ENCODE measurements around the gene LRRC7.
A peak's percentile ranks its signal among the peaks of the same experiment; 100 is the strongest.
"Not testable (repeated sequence)": the region's sequence is repeated elsewhere in the genome, so short reads cannot be mapped to it uniquely, and the experiment has no call there.

LRRC7 gene

DNA sequence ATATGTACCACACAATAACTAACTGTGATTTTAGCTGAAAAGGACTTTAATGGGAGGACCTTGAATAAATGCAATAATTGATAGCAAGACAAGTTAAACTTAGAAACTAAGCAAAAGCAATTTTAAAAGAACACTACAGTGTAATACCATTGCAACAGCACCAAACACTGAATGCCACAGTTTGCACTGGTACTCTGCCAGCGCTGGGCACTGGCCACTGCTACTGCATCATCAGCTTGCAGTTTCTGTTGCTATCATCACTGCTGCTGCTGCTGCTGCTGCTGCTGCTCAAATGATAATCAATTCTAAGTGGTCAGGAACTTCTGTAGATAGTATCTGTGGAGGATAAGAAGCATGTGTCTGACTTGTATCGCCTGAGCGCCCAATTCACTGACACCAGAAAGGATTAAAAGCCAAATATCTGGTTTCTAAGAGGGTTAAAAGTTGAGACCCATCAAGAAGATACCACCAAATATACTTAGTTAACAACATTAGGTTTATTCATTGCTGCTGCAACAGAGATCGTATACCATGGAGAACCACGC is 330.8 kb downstream of the LRRC7 start:
- no peak for DNase-seq

DNA sequence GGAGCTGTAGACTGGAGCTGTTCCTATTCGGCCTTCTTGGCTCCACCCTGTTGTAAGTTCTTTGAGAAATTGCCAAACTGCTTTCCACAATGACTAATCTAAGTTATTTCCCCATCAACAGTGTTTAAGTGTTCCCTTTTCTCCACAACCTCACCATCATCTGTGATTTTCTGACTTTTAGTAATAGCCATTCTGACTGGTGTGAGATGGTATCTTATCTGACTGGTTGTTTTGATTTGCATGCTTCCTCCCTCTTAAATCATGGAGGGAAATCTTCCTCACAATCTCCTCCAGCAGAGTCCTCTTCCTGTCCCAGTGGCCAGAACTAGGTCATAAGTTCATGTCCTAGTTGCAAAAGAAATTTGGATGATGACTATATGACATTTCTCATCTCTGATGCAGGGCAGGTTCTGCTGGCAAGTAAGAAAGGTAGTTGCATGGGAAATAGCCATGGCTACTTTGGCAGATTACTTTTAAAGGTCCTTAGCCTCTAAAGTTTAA is 343.6 kb downstream of the LRRC7 start:
- peak; percentile 70 for DNase-seq

DNA sequence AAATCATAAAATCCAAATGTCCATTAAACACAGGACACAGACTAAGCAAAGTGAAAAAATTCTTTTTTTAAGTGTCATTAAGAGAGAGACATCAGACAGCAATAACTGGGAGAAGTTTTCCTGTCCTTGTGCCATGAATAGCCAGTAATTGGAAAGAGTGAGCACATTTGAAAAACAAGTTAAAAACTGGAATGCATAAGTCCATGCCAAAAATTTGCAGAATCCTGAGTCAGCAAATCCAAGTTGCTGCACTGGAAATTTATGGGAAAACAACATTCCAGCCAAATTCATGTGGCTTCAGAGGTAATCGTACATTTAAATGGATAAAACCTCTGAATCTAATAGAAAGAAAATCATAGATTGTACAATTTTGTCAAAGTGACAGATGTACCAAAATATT is 346.3 kb downstream of the LRRC7 start:
- DNase-seq: peak; percentile 94

DNA sequence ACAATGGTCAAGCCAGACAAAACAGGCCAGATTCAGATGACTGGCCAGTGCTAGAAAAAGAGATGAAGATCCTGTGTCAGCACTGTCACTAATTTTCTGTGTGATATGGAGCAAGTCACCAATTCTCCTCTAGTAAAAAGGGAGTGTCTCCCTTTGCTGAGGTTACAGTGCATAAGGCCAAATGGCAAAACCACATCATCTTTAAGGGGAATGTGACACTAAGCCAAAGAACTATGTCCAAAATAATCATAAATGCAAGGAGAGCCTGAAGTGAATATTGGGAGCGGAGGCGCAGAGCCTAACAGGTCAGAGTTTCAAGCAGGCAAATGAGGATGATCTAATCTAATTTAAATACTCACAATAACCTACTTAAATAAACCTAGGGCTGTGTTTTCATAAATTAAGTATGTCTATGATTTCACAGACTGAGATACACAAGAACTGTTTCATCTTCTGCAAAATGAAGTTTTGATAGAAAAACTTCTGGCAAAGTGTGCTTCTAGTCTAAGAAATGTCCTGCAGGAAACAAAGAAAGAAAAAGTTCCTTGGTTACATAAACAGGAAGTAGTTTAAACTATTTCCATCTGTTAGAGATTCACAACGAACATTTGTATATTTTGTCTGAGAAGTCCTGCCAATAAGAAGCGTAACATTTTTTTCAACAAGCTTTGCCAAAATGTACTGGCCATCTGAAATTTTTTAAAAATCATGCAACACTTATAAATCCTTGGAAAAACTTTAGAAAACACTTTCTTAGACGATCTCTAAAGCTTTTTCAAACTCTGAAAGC is 347.4 kb downstream of the LRRC7 start:
- DNase-seq: peak; percentile 33

DNA sequence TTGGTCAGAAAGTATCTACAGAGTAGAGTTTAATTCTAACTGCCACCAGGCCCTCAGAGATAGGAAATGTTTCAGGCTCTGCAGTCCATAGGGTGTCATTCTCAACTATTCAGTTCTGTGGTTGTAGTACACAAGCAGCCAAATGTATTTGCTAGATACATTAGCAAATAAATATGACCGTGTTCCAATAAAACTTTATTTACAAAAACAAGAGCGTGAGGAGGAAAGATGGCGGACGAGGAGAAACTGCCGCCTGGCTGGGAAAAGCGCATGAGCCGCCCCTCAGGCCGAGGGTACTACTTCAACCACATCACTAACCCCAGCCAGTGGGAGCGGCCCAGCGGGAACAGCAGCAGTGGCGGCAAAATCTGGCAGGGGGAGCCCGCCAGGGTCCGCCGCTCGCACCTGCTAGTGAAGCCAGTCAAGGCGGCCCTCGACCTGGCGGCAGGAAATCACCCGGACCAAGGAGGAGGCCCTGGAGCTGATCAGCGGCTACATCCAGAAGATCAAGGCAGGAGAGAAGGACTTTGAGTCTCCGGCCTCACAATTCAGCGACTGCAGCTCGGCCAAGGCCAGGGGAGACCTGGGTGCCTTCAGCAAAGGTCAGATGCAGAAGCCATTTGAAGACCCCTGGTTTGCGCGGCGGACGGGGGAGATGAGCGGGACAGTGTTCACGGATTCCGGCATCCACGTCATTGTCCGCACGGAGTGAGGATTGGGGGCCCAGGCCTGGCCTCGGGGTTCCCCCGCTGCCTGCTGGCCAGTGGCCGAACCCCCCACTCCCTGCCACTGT is 351.6 kb downstream of the LRRC7 start:
- DNase-seq: no peak

DNA sequence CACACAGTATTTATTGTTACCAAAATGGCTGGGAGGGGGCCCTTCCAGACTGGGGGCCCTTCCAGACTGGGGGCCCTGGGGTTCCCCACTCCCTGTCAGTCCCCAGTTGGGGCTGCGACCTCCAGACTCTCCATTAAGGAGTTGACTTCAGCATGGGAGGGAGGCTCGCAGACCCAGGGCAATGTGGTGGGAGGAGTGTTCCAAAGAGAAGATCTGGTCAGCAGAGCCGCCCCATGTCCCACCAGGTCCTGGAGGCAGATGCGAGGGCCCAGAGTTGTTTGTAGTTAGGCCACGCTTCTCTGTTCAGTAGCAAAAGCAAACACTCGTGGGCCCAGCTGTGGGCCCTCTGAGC is 352.2 kb downstream of the LRRC7 start:
- no peak for DNase-seq

DNA sequence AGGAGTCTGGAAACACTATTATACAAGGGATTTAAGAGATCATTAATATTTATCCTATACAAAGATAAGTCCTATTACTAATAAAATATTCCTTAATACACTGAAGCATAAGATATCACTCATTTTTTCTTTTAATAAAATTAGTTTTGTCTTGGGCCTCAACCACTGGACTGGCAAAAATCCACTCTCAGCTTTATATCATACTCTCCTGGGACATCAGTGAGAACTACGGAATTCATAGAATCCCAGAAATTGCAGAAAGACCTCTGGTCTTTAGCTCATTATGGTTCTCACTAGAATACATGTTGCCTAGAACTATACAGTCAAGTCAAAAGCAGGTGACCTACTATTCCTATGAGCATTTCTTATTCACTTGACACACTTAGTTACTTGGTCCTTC is 352.7 kb downstream of the LRRC7 start:
- DNase-seq: peak; percentile 26

DNA sequence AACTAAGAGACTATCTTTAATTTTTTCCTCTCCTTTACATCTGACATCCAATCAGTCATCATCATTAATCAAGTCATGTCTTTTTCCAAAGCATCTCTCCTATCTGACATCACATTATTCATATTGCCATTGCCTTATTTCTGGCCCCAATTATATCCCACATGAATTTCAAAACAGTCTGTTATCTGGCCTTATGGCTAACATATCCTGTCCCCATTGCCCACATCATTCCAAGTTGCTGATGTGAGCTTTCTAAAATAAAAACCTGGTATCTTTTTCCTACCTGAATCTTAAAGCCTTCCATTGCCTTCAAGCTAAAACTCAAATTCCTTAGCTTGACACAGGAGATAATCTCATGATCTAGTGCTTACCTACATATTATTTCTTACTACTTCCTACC is 353.8 kb downstream of the LRRC7 start:
- no peak for DNase-seq

DNA sequence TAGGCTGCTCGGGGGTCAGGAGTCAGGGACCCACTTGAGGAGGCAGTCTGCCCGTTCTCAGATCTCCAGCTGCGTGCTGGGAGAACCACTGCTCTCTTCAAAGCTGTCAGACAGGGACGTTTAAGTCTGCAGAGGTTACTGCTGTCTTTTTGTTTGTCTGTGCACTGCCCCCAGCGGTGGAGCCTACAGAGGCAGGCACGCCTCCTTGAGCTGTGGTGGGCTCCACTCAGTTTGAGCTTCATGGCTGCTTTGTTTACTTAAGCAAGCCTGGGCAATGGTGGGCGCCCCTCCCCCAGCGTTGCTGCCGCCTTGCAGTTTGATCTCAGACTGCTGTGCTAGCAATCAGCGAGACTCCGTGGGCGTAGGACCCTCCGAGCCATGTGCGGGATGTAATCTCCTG is 360.5 kb downstream of the LRRC7 start:
- not testable (repeated sequence) for DNase-seq

DNA sequence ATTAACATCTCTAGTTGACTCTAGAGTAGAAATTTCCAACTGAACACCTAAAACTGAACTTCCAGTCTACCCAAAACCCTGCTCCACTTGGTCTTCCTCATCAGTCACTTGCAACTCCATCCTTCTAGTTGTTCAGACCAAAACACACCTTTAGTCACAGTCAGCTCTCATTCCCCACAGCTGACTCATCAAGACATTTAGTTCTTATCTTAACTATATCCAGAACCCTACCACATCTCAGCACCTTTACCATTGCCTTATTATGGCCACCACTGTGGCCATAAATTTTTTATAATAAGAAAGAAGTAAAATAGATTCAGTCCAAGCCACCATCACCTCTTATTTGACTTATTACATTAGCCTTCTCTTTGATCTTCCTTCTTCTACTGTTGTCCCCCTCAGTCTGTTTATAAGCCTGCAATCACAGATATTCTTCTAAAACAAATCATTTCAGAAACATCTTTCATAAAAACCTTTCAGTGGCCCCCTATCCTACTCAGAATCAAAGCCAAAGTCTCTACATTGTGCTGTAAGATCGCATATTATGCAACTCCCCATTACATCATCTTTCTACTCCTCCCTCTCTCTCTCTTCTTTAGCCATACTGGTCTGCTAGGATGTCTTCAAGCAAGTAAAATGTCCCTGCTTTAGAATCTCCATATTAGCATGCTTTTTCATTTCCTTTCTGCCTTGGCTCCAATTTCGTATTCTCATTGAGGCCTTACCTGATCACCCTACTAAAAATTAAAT is 361.8 kb downstream of the LRRC7 start:
- DNase-seq: no peak

DNA sequence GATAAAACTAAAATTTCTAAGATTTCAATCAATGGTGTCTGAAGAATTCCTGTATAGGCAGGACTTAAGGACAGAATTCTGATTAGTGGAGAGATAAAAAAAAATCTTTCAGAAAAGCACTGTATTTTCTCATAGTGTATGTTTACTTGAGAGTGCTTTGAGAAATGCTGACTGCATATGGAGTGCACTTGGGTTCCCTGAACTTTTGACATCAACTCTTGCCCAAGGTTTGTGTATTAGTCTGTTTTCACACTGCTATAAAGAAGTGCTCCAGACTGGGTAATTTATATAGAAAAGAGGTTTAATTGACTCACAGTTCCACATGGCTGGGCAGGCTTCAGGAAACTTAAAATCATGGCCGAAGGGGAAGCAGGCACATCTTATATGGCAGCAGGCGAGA is 362.7 kb downstream of the LRRC7 start:
- DNase-seq: no peak

DNA sequence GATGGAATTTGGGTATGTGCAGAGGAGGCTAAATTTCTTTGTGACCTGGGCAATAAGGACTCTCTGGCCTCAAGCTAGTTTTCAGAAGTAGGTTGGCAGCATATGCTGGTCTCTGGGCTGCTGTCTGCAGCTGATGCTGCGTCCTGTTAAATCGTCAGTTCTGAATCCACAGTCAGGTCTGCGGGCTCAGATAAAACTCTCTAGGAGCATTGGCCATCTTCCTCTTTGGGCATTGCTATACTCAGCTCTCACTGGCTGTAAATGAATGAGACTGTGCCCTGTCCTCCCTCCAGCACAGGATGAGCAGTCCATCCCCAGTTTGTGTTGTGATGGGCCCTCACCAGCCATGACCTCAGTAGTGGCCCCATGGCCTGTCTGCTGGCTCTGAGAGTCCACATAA is 365.0 kb downstream of the LRRC7 start:
- no peak for DNase-seq

DNA sequence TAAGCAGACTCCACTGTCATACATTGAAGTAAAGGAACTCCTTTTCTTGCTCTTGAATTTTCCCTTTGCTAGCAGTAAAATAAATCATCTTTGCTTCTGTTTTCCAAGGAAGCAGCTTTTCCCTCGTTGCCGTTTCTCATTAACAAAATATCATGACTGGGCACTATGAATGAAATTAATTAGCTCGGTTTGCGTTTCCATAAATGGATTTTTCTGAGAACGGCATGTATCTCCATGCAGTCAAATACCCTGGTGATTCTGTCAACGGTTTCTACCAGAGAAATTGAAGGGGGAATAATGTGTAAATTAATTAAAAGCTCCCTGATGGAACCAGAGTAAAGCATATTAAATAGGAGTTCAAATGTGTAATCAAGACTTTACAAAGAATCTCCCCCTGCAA is 372.5 kb downstream of the LRRC7 start:
- DNase-seq: no peak

DNA sequence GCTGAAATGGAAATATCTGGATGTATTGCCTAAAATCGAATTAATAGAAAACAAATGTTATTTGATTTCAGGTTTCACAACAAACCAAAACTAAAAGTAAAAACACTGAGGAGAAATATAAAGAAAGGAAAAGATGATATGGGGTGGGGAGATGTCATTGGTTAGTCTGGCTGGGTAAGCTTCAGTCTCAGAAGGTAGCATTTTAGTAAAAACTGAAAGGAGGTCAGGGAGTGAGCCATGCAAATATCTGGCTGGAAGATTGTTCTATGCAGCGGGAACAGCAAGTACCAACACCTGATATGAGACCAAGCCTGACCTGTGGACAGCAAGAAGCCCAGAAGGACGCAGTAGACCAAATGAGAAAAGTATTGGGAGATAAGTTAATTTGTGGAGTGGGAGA is 373.1 kb downstream of the LRRC7 start:
- DNase-seq: no peak

DNA sequence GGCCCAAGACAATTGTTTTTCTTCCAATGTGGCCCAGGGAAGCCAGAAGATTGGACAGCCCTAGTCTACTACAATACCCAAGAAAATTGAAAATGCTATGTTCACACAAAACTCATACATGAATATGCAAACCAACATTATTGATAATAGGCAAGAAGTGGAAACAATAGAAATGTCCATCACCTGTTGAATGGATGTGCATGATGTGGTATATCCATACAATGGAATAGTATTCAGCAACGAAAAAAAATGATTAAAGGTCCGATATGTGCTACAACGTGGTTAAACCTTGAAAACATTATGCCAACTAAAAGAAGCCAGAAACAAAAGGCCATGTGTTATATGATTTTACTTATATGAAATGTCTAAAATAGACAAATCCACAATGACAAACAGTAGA is 375.3 kb downstream of the LRRC7 start:
- no peak for DNase-seq

DNA sequence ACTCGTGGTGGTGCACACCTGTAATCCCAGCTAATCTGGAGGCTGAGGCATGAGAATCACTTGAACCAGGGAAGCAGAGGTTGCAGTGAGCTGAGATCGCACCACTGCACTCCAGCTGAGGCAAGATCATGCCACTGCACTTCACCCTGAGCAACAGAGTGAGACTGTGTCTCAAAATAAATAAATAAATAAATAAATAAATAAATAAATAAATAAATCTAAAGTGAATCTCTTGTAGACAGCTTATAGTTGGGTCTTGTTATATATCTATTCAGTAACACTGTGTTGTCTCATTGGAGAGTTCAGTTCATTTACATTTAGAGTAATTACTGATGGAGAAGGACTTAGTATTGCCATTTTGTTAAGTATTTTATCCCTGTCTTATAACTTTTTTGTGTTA is 379.2 kb downstream of the LRRC7 start:
- no peak for DNase-seq

DNA sequence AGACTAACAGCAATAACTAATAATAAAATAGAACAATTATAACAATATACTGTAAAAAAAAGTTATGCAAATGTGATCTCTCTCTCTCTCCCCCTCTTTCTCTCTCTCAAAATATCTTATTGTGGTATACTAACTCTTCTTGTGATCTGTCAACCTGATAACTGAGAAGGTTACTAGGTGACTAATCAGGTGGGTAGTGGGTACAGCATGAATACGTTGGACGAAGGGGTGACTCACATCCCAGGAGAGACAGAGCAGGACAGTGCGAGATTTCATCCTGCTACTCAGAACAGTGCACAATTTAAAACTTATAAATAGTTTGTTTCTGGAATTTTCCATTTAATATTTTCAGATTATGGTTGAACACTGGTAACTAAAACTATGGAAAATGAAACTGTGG is 380.1 kb downstream of the LRRC7 start:
- no peak for DNase-seq

DNA sequence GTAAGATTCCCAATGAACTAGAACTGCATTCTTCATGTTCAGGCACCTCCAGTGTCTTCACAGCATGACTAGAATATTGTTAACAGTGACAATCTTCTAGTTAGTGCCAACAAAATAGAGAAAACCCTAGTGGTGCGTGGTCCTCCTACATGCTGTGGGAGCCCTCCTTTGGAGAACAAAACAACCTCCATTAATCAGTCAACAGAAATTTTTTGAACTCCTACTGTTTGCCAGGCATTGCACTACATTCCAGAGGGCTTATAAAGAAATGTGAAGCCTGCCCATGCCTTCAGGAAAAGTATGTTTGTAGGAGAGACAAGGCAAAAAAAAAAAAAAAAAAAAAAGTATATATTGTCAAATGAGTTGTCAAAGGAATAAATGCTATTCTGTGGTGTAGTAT is 385.0 kb downstream of the LRRC7 start:
- DNase-seq: peak; percentile 57

DNA sequence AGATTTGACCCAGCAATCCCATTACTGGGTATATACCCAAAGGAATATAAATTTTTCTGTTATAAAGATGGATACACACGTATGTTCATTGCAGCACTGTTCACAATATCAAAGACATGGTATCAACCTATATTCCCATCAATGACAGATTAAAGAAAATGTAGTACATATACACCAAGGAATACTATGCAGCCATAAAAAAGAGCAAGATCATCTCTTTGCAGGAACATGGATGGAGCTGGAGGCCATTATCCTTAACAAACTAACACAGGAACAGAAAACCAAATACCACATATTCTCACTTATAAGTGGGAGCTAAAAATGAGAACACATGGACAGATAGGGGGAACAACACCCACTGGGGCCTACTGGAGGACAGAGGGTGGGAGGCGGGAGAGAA is 394.7 kb downstream of the LRRC7 start:
- not testable (repeated sequence) for DNase-seq

DNA sequence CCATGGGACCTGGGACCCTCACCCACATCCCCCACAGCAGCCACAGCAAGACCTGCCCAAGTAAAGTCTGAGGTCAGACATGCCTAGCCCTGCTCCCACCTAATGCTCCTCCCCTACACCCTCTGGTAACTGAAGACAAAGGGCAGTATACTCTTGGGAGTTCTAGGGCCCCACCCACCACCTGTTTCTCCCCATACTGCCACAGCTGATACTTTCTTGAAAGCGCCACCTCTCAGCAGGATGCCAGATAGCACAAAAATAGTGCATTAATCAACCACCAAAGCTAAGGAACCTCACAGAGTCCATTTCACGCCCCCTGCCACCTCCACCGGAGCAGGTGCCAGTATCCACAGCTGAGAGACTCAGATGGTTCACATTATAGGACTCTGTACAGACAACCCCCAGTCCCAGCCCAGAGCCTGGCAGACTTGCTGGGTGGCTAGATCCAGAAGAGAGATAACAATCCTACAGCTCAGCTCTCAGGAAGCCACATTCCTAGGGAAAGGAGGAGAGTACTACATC is 399.6 kb downstream of the LRRC7 start:
- DNase-seq: no peak

DNA sequence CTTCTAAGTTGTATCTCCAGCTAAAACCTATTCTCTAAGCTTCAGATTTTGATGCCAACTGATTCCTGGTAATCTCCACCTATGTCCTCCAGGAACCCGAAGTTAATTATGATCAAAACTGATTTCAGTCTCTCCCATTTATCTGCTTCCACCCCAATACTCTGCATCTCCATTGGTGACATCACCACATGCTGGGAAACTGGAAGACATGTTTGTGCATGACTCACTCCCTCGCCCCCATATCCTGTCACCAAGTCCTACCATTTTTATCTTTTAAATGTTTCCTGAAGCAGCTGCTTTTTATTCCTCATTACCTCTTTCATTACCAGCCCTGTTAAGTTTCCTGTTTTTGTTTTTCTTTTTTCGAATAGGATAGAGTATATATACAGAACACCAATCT is 409.2 kb downstream of the LRRC7 start:
- peak; percentile 26 for DNase-seq

DNA sequence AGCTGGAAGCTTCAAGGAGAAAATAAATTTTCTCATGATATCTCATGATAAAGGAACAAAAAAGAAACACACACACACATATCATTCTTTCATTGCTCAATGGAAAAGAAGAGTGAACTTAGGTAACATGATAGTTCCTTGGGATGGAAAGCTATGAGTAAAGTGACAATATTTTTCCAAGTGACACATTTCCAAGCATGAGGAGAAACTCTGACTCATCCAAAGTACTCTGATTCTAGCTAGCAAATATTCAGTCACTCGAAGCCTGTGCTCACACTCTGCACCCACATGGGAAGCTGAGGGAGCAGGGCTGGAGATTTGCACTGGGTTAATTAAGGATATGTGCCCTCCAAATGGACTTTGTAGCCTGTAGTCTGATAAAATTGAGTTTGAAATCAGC is 415.3 kb downstream of the LRRC7 start:
- DNase-seq: peak; percentile 79

DNA sequence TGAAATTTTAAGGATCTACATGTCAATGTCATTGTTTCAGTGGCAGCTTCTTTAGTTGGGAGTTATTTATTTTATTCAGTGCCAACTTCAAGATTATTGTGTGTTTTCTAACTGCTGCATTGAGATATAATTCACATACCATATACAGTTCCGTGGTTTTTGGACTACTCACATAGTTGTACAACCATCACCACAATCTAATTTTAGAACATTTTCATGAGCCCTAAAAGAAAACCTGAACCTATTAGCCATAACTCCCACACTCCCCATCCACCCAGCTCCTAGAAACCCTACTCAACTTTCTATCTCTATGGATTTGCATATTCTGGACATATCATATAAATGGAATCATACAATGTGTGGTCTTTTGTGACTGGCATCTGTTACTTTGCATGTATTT is 417.7 kb downstream of the LRRC7 start:
- peak; percentile 40 for DNase-seq

Data from fibroblast of skin of scalp (primary cell).